Measurements from ENCODE around the gene SLC4A1. TPM values are rescaled to one million over a fixed set of nuclear protein-coding genes. Genes with fewer than 3 reads are reported as not detected.

The SLC4A1 gene
- total and polyA plus RNA-seq, 12 donors, result 0.06 to 2.4 (median 0.52) TPM; not detected in 1

- Histone ChIP-seq H3K27ac (peak overlapping the region in 6 of 10 donors; percentile 9 to 53 (median 38)), H3K4me1 (peaks cover 0 to 23% (median 11%) of the 10 kb centered on the region in 9 donors), H3K27me3 (no peaks in the 10 kb centered on the region), H3K36me3 (no peaks in the 10 kb centered on the region), H3K9me3 (no peaks in the 10 kb centered on the region), H3K4me3 (no peak overlapping the region)
- WGBS, 2 donors, result 47 to 56% methylated on average over 6 of the region's 6 CpGs
- DNase-seq (peak in 1 of 2 donors; percentile 21), ATAC-seq (peak in 7 of 8 donors; percentile 27 to 71 (median 43))
- intact Hi-C loops (cut with DNase I), result loop anchor here in 1 of 10 donors (10.0 kb wide), 1 partner anchor 48 kb away; no protein-coding TSS in a partner anchor
- no peak for TF ChIP-seq CTCF (IDR thresholded peaks at IDR 0.05)
Observed at GRCh38 chr17:44272954-44273353, 5.0 kb upstream of the SLC4A1 start.

- 38 to 40% methylated on average over 13 of the region's 13 CpGs for WGBS, 2 donors
- H3K27me3 ChIP-seq, result no peaks in the 10 kb centered on the region
- no peaks in the 10 kb centered on the region for H3K36me3 ChIP-seq
- no peaks in the 10 kb centered on the region for H3K9me3 ChIP-seq
- H3K27ac ChIP-seq, result peak overlapping the region in 7 of 10 donors; percentile 9 to 53 (median 36)
- TF ChIP-seq CTCF (IDR thresholded peaks at IDR 0.05), result no peak
- peaks cover 0 to 23% (median 11%) of the 10 kb centered on the region in 9 donors for H3K4me1 ChIP-seq
- ATAC-seq (peak; percentile 32 to 83 (median 68)), DNase-seq (no peak)
- no peak overlapping the region for H3K4me3 ChIP-seq
- intact Hi-C loops (cut with DNase I), result loop anchor here in 1 of 10 donors (10.0 kb wide), 1 partner anchor 48 kb away; no protein-coding TSS in a partner anchor
Observed at GRCh38 chr17:44272321-44272951, 4.5 kb upstream of the SLC4A1 start.

GRCh38 chr17:44269535-44270240, 1.8 kb upstream of the SLC4A1 start:
- H3K4me1 ChIP-seq, result peaks cover 0 to 23% (median 11%) of the 10 kb centered on the region in 9 donors
- H3K9me3 ChIP-seq, result no peaks in the 10 kb centered on the region
- no peak overlapping the region for H3K4me3 ChIP-seq
- TF ChIP-seq CTCF (IDR thresholded peaks at IDR 0.05), result no peak
- intact Hi-C loops (cut with DNase I), result loop anchor here in 1 of 10 donors (10.0 kb wide), 1 partner anchor 45 kb away; no protein-coding TSS in a partner anchor
- 75 to 80% methylated on average over 7 of the region's 7 CpGs for WGBS, 2 donors
- ATAC-seq (peak in 1 of 8 donors; percentile 21), DNase-seq (no peak)
- no peak overlapping the region for H3K27ac ChIP-seq
- H3K36me3 ChIP-seq, result no peaks in the 10 kb centered on the region
- no peaks in the 10 kb centered on the region for H3K27me3 ChIP-seq

- Histone ChIP-seq H3K36me3 (no peaks in the 10 kb centered on the region), H3K27me3 (no peaks in the 10 kb centered on the region), H3K4me1 (peaks cover 0 to 23% (median 11%) of the 10 kb centered on the region in 9 donors), H3K4me3 (no peak overlapping the region), H3K27ac (no peak overlapping the region), H3K9me3 (no peaks in the 10 kb centered on the region)
- no peak for TF ChIP-seq CTCF (IDR thresholded peaks at IDR 0.05)
- intact Hi-C loops (cut with DNase I), result no loop called here
- 84 to 88% methylated on average over 11 of the region's 11 CpGs for WGBS, 2 donors
- ATAC-seq (no peak), DNase-seq (no peak)
Observed at GRCh38 chr17:44268709-44269534, 987 bp upstream of the SLC4A1 start.

Measured in heart right ventricle (tissue), 16 donors.